Activated CD4-positive, CD25-positive, alpha-beta regulatory T cell treated with anti-CD3 and anti-CD28 coated beads, Interleukin-2, amount 50 U/mL, for 72 hours (primary cell): Measurements from ENCODE around the gene OCRL.
"Not testable (repeated sequence)": the region's sequence is repeated elsewhere in the genome, so short reads cannot be mapped to it uniquely, and the experiment has no call there.

Experiments used
- DNase-seq: peaks from one replicate; pipeline ENCODE4 v3.0.0; 2021

The OCRL gene

GRCh38 chrX:129540722-129541184, 694 bp downstream of the OCRL start:
- DNase-seq = no peak

GRCh38 chrX:129544780-129545179, 4.7 kb downstream of the OCRL start:
- DNase-seq = no peak

GRCh38 chrX:129545408-129545807, 5.3 kb downstream of the OCRL start:
- DNase-seq = no peak

- DNase-seq = no peak
Measured at GRCh38 chrX:129549124-129549523, 9.1 kb downstream of the OCRL start.

- DNase-seq = no peak
Measured at GRCh38 chrX:129553619-129554288, 13.7 kb downstream of the OCRL start.

- DNase-seq = not testable (repeated sequence)
Measured at GRCh38 chrX:129554816-129555215, 14.8 kb downstream of the OCRL start.

GRCh38 chrX:129556806-129557315, 16.8 kb downstream of the OCRL start:
- DNase-seq = no peak

- DNase-seq = no peak
Measured at GRCh38 chrX:129557844-129558480, 17.9 kb downstream of the OCRL start.

- no peak for DNase-seq
Measured at GRCh38 chrX:129559783-129560182, 19.7 kb downstream of the OCRL start.

GRCh38 chrX:129561453-129561852, 21.4 kb downstream of the OCRL start:
- DNase-seq = no peak

GRCh38 chrX:129564345-129564744, 24.3 kb downstream of the OCRL start:
- DNase-seq = not testable (repeated sequence)

GRCh38 chrX:129565046-129565650, 25.1 kb downstream of the OCRL start:
- no peak for DNase-seq

- DNase-seq = no peak
Measured at GRCh38 chrX:129566073-129566472, 26.0 kb downstream of the OCRL start.

- DNase-seq = no peak
Measured at GRCh38 chrX:129568349-129568748, 28.3 kb downstream of the OCRL start.

- no peak for DNase-seq
Measured at GRCh38 chrX:129572422-129572821, 32.4 kb downstream of the OCRL start.

- not testable (repeated sequence) for DNase-seq
Measured at GRCh38 chrX:129573652-129574051, 33.6 kb downstream of the OCRL start.

- no peak for DNase-seq
Measured at GRCh38 chrX:129574214-129574613, 34.2 kb downstream of the OCRL start.

GRCh38 chrX:129576539-129576938, 36.5 kb downstream of the OCRL start:
- no peak for DNase-seq

GRCh38 chrX:129577473-129577872, 37.4 kb downstream of the OCRL start:
- no peak for DNase-seq

- DNase-seq = no peak
Measured at GRCh38 chrX:129577877-129578276, 37.8 kb downstream of the OCRL start.

- DNase-seq = no peak
Measured at GRCh38 chrX:129581904-129582303, 41.8 kb downstream of the OCRL start.

GRCh38 chrX:129585167-129585566, 45.1 kb downstream of the OCRL start:
- no peak for DNase-seq

- no peak for DNase-seq
Measured at GRCh38 chrX:129585691-129586090, 45.6 kb downstream of the OCRL start.

- no peak for DNase-seq
Measured at GRCh38 chrX:129586446-129586845, 46.4 kb downstream of the OCRL start.
